ENCODE results near the gene PRKAG2.
"Not testable (repeated sequence)": the region's sequence is repeated elsewhere in the genome, so short reads cannot be mapped to it uniquely, and the experiment has no call there.

PRKAG2 gene

GRCh38 chr7:151917791-151918509 is 41.0 kb upstream of the PRKAG2 start:
- H3K36me3 ChIP-seq (ENCODE audit: control insufficient read depth, insufficient read depth, low read length): no peaks in the 10 kb centered on the region
- H3K27ac ChIP-seq (ENCODE audit: low read depth, low read length, severe bottlenecking): no peak overlapping the region
- 88 to 95% methylated on average over 9 of the region's 10 CpGs for WGBS, 2 experiments (ENCODE audit: insufficient coverage in 2 of 2)

GRCh38 chr7:151914051-151914450 is 37.1 kb upstream of the PRKAG2 start:
- H3K4me3 ChIP-seq (ENCODE audit: extremely low read depth, insufficient read depth, low read length, poor library complexity, severe bottlenecking): no peak overlapping the region
- no CpG with 5 or more reads among the region's 1 CpG for WGBS, 2 experiments (ENCODE audit: insufficient coverage in 2 of 2)
- no peaks in the 10 kb centered on the region for H3K4me1 ChIP-seq (ENCODE audit: control insufficient read depth, insufficient read depth, low read length, poor library complexity, severe bottlenecking)
- no peaks in the 10 kb centered on the region for H3K9me3 ChIP-seq (ENCODE audit: control insufficient read depth, low read length)
- H3K36me3 ChIP-seq (ENCODE audit: control insufficient read depth, insufficient read depth, low read length): no peaks in the 10 kb centered on the region
- no peak overlapping the region for H3K27ac ChIP-seq (ENCODE audit: low read depth, low read length, severe bottlenecking)

More at GRCh38 chr7:151917791-151918509, 41.0 kb upstream of the PRKAG2 start:
- H3K4me1 ChIP-seq (ENCODE audit: control insufficient read depth, insufficient read depth, low read length, poor library complexity, severe bottlenecking): no peaks in the 10 kb centered on the region
- H3K4me3 ChIP-seq (ENCODE audit: extremely low read depth, insufficient read depth, low read length, poor library complexity, severe bottlenecking): no peak overlapping the region
- H3K9me3 ChIP-seq (ENCODE audit: control insufficient read depth, low read length): no peaks in the 10 kb centered on the region

- WGBS, 2 experiments (ENCODE audit: insufficient coverage in 2 of 2): 88 to 100% methylated on average over 1 to 2 of the region's 3 CpGs
- not testable (repeated sequence) for H3K9me3 ChIP-seq (ENCODE audit: control insufficient read depth, low read length); H3K4me1 ChIP-seq (ENCODE audit: control insufficient read depth, insufficient read depth, low read length, poor library complexity, severe bottlenecking); H3K4me3 ChIP-seq (ENCODE audit: extremely low read depth, insufficient read depth, low read length, poor library complexity, severe bottlenecking); H3K36me3 ChIP-seq (ENCODE audit: control insufficient read depth, insufficient read depth, low read length); H3K27ac ChIP-seq (ENCODE audit: low read depth, low read length, severe bottlenecking)
Measured at GRCh38 chr7:151910655-151911054, 33.7 kb upstream of the PRKAG2 start.

GRCh38 chr7:151907115-151907514 is 30.2 kb upstream of the PRKAG2 start:
- not testable (repeated sequence) for H3K9me3 ChIP-seq (ENCODE audit: control insufficient read depth, low read length); H3K4me3 ChIP-seq (ENCODE audit: extremely low read depth, insufficient read depth, low read length, poor library complexity, severe bottlenecking); H3K4me1 ChIP-seq (ENCODE audit: control insufficient read depth, insufficient read depth, low read length, poor library complexity, severe bottlenecking); H3K36me3 ChIP-seq (ENCODE audit: control insufficient read depth, insufficient read depth, low read length); H3K27ac ChIP-seq (ENCODE audit: low read depth, low read length, severe bottlenecking)
- 90 to 100% methylated on average over 1 to 2 of the region's 3 CpGs for WGBS, 2 experiments (ENCODE audit: insufficient coverage in 2 of 2)

GRCh38 chr7:151905766-151906165 is 28.9 kb upstream of the PRKAG2 start:
- H3K9me3 ChIP-seq (ENCODE audit: control insufficient read depth, low read length): no peaks in the 10 kb centered on the region
- no peak overlapping the region for H3K4me3 ChIP-seq (ENCODE audit: extremely low read depth, insufficient read depth, low read length, poor library complexity, severe bottlenecking)
- WGBS, 2 experiments (ENCODE audit: insufficient coverage in 2 of 2): 70 to 85% methylated on average over 4 to 5 of the region's 5 CpGs
- H3K27ac ChIP-seq (ENCODE audit: low read depth, low read length, severe bottlenecking): no peak overlapping the region
- H3K4me1 ChIP-seq (ENCODE audit: control insufficient read depth, insufficient read depth, low read length, poor library complexity, severe bottlenecking): no peaks in the 10 kb centered on the region
- H3K36me3 ChIP-seq (ENCODE audit: control insufficient read depth, insufficient read depth, low read length): no peaks in the 10 kb centered on the region

- 84 to 95% methylated on average over 4 to 9 of the region's 9 CpGs for WGBS, 2 experiments (ENCODE audit: insufficient coverage in 2 of 2)
- Histone ChIP-seq H3K27ac (ENCODE audit: low read depth, low read length, severe bottlenecking) (no peak overlapping the region), H3K4me1 (ENCODE audit: control insufficient read depth, insufficient read depth, low read length, poor library complexity, severe bottlenecking) (no peaks in the 10 kb centered on the region), H3K4me3 (ENCODE audit: extremely low read depth, insufficient read depth, low read length, poor library complexity, severe bottlenecking) (no peak overlapping the region), H3K36me3 (ENCODE audit: control insufficient read depth, insufficient read depth, low read length) (no peaks in the 10 kb centered on the region), H3K9me3 (ENCODE audit: control insufficient read depth, low read length) (no peaks in the 10 kb centered on the region)
Measured at GRCh38 chr7:151905353-151905752, 28.4 kb upstream of the PRKAG2 start.

- Histone ChIP-seq H3K36me3 (ENCODE audit: control insufficient read depth, insufficient read depth, low read length) (no peaks in the 10 kb centered on the region), H3K4me3 (ENCODE audit: extremely low read depth, insufficient read depth, low read length, poor library complexity, severe bottlenecking) (no peak overlapping the region), H3K9me3 (ENCODE audit: control insufficient read depth, low read length) (no peaks in the 10 kb centered on the region), H3K4me1 (ENCODE audit: control insufficient read depth, insufficient read depth, low read length, poor library complexity, severe bottlenecking) (no peaks in the 10 kb centered on the region), H3K27ac (ENCODE audit: low read depth, low read length, severe bottlenecking) (no peak overlapping the region)
- 90% methylated on average over 6 of the region's 7 CpGs for WGBS, 2 experiments (ENCODE audit: insufficient coverage in 2 of 2)
Measured at GRCh38 chr7:151904270-151904669, 27.4 kb upstream of the PRKAG2 start.

GRCh38 chr7:151903249-151904032 is 26.5 kb upstream of the PRKAG2 start:
- Histone ChIP-seq H3K4me1 (ENCODE audit: control insufficient read depth, insufficient read depth, low read length, poor library complexity, severe bottlenecking) (no peaks in the 10 kb centered on the region), H3K4me3 (ENCODE audit: extremely low read depth, insufficient read depth, low read length, poor library complexity, severe bottlenecking) (no peak overlapping the region), H3K27ac (ENCODE audit: low read depth, low read length, severe bottlenecking) (no peak overlapping the region), H3K36me3 (ENCODE audit: control insufficient read depth, insufficient read depth, low read length) (no peaks in the 10 kb centered on the region), H3K9me3 (ENCODE audit: control insufficient read depth, low read length) (no peaks in the 10 kb centered on the region)
- WGBS, 2 experiments (ENCODE audit: insufficient coverage in 2 of 2): 22 to 82% methylated on average over 1 to 4 of the region's 9 CpGs

GRCh38 chr7:151902311-151902710 is 25.4 kb upstream of the PRKAG2 start:
- no peak overlapping the region for H3K4me3 ChIP-seq (ENCODE audit: extremely low read depth, insufficient read depth, low read length, poor library complexity, severe bottlenecking)
- WGBS, 2 experiments (ENCODE audit: insufficient coverage in 2 of 2): 84 to 86% methylated on average over 15 of the region's 17 CpGs
- no peaks in the 10 kb centered on the region for H3K9me3 ChIP-seq (ENCODE audit: control insufficient read depth, low read length)
- H3K4me1 ChIP-seq (ENCODE audit: control insufficient read depth, insufficient read depth, low read length, poor library complexity, severe bottlenecking): no peaks in the 10 kb centered on the region
- H3K36me3 ChIP-seq (ENCODE audit: control insufficient read depth, insufficient read depth, low read length): no peaks in the 10 kb centered on the region
- H3K27ac ChIP-seq (ENCODE audit: low read depth, low read length, severe bottlenecking): no peak overlapping the region

- no peaks in the 10 kb centered on the region for H3K4me1 ChIP-seq (ENCODE audit: control insufficient read depth, insufficient read depth, low read length, poor library complexity, severe bottlenecking)
- H3K27ac ChIP-seq (ENCODE audit: low read depth, low read length, severe bottlenecking): no peak overlapping the region
- WGBS, 2 experiments (ENCODE audit: insufficient coverage in 2 of 2): 90% methylated on average over 2 of the region's 5 CpGs; no CpG with 5 or more reads in 1 of the 2 experiments
- no peaks in the 10 kb centered on the region for H3K36me3 ChIP-seq (ENCODE audit: control insufficient read depth, insufficient read depth, low read length)
- H3K9me3 ChIP-seq (ENCODE audit: control insufficient read depth, low read length): no peaks in the 10 kb centered on the region
- H3K4me3 ChIP-seq (ENCODE audit: extremely low read depth, insufficient read depth, low read length, poor library complexity, severe bottlenecking): no peak overlapping the region
Measured at GRCh38 chr7:151901828-151902227, 24.9 kb upstream of the PRKAG2 start.
